Endothelial cell (in vitro differentiated cells): Measurements from ENCODE around the gene CDC27. TPM values are rescaled to one million over a fixed set of nuclear protein-coding genes. Genes with fewer than 3 reads are reported as not detected.

Experiments used
- DNase-seq: peaks from one replicate; pipeline ENCODE4 v3.0.0; 2021; ENCODE audit warnings: low spot score
- H3K27ac Mint-ChIP-seq: one replicate; pipeline ENCODE4 v1.8.0; 2021; ENCODE audit warnings: mixed read lengths, inconsistent platforms; ENCODE audit not compliant: unreplicated experiment
- H3K27me3 Mint-ChIP-seq: one replicate; pipeline ENCODE4 v1.8.0; 2021; ENCODE audit warnings: mild to moderate bottlenecking, moderate library complexity, mixed read lengths, inconsistent platforms; ENCODE audit not compliant: unreplicated experiment
- H3K36me3 Mint-ChIP-seq: one replicate; pipeline ENCODE4 v1.8.0; 2021; ENCODE audit warnings: mild to moderate bottlenecking, low read depth, mixed read lengths, inconsistent platforms; ENCODE audit not compliant: unreplicated experiment
- H3K4me1 Mint-ChIP-seq: one replicate; pipeline ENCODE4 v1.8.0; 2021; ENCODE audit warnings: mild to moderate bottlenecking, mixed read lengths, inconsistent platforms; ENCODE audit not compliant: unreplicated experiment
- H3K4me3 Mint-ChIP-seq: one replicate; pipeline ENCODE4 v1.8.0; 2021; ENCODE audit warnings: mild to moderate bottlenecking, mixed read lengths, inconsistent platforms; ENCODE audit not compliant: unreplicated experiment
- H3K9me3 Mint-ChIP-seq: one replicate; pipeline ENCODE4 v1.8.0; 2021; ENCODE audit warnings: mixed read lengths, inconsistent platforms; ENCODE audit not compliant: unreplicated experiment
- CTCF ChIP-seq: fragments of 200-600 bp; sonication (generic); IDR thresholded peaks from one replicate; pipeline ENCODE4 v1.5.0; 2021; ENCODE audit warnings: antibody characterized with exemption; ENCODE audit not compliant: unreplicated experiment
- long read RNA-seq: library from polyadenylated mRNA; unstranded; transcript quantifications from one replicate; pipeline ENCODE4 v2.0.0, GENCODE V29; 2020; ENCODE audit not compliant: unreplicated experiment
- total RNA-seq: library from RNA; stranded (reverse); fragmentation: NEBNext Ultra II Directional; extraction: Animal tissue kit (Norgen Biotek cat#: 25700); gene quantifications from one replicate; pipeline ENCODE4 v1.2.1, GENCODE V29; 2021; ENCODE audit not compliant: unreplicated experiment

CDC27 gene
- total RNA-seq: 108 TPM
- long read RNA-seq, full-length matches to known transcripts: 4 of 24 reads
- long read RNA-seq, partial matches to known transcripts: 13 of 24 reads
- long read RNA-seq, other reads (novel, unspliced or antisense): 7 of 24 reads

- peaks cover 2% of the 10 kb centered on the region for H3K27me3 Mint-ChIP-seq
- H3K36me3 Mint-ChIP-seq: peaks cover 7% of the 10 kb centered on the region
- H3K9me3 Mint-ChIP-seq: no peaks in the 10 kb centered on the region
- TF ChIP-seq CTCF: no peak
- peak; percentile 100 for DNase-seq
- peaks cover 15% of the 10 kb centered on the region for H3K4me1 Mint-ChIP-seq
- peak within 1 kb of the TSS; percentile 99 for H3K4me3 Mint-ChIP-seq
- H3K27ac Mint-ChIP-seq: peak within 1 kb of the TSS; percentile 100
These were observed at the start of gene CDC27 for GRCh38 chr17:47188876-47189731. Gene CDC27 (minus strand): TSS chr17:47189295. CDS start chr17:47189172, 123 bp downstream.

GRCh38 chr17:47238321-47239010 lies 49.4 kb upstream of the CDC27 start:
- H3K4me3 Mint-ChIP-seq: no peak overlapping the region
- H3K9me3 Mint-ChIP-seq: no peaks in the 10 kb centered on the region

GRCh38 chr17:47237841-47238240 lies 48.7 kb upstream of the CDC27 start:
- DNase-seq: no peak
- Mint-ChIP-seq H3K36me3 (no peaks in the 10 kb centered on the region), H3K4me3 (no peak overlapping the region), H3K27ac (no peak overlapping the region), H3K27me3 (peaks cover 2% of the 10 kb centered on the region), H3K9me3 (no peaks in the 10 kb centered on the region), H3K4me1 (peaks cover 10% of the 10 kb centered on the region)
- TF ChIP-seq CTCF: no peak

More at GRCh38 chr17:47238321-47239010, 49.4 kb upstream of the CDC27 start:
- no peak for TF ChIP-seq CTCF
- Mint-ChIP-seq H3K27me3 (peaks cover 2% of the 10 kb centered on the region), H3K27ac (no peak overlapping the region), H3K4me1 (peaks cover 10% of the 10 kb centered on the region), H3K36me3 (no peaks in the 10 kb centered on the region)
- DNase-seq: no peak

GRCh38 chr17:47235923-47236322 lies 46.8 kb upstream of the CDC27 start:
- no peak for DNase-seq
- Mint-ChIP-seq H3K4me1 (peaks cover 10% of the 10 kb centered on the region), H3K4me3 (no peak overlapping the region), H3K9me3 (no peaks in the 10 kb centered on the region), H3K27ac (no peak overlapping the region), H3K36me3 (no peaks in the 10 kb centered on the region), H3K27me3 (no peaks in the 10 kb centered on the region)
- no peak for TF ChIP-seq CTCF

GRCh38 chr17:47235506-47235905 lies 46.4 kb upstream of the CDC27 start:
- no peaks in the 10 kb centered on the region for H3K9me3 Mint-ChIP-seq
- no peak overlapping the region for H3K27ac Mint-ChIP-seq
- no peaks in the 10 kb centered on the region for H3K27me3 Mint-ChIP-seq
- no peak for DNase-seq
- H3K36me3 Mint-ChIP-seq: no peaks in the 10 kb centered on the region
- no peak for TF ChIP-seq CTCF
- H3K4me3 Mint-ChIP-seq: no peak overlapping the region
- H3K4me1 Mint-ChIP-seq: peaks cover 7% of the 10 kb centered on the region
